ENCODE results near the gene CNTLN. TPM values are rescaled to one million over a fixed set of nuclear protein-coding genes. Genes with fewer than 3 reads are reported as not detected.
"Not testable (repeated sequence)": the region's sequence is repeated elsewhere in the genome, so short reads cannot be mapped to it uniquely, and the experiment has no call there.

The CNTLN gene
- total RNA-seq, 3 donors from 2014 or later: 13.6 to 19.7 (median 14.6) TPM

DNA sequence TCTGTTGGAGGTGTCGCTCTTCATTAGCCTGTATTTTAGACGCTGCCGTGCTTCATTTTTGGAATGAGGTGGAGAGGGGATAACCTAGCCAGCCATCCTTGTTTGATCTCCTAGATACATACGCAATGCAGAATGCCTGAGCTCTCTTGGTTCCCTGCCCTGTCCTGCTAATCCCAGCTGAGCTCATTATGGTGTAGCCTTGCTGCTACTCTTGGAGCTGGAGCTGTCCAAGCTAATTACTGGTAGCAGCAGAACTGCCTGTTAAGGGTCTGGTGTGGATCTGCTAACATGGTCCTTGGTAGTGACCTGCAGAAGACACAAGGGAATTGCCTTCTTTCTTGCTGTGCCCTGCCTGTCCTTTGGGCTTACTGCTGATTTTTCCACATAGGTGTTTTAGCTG is 207.9 kb downstream of the CNTLN start:
- no peak overlapping the region for H3K27ac ChIP-seq
- DNase-seq (ENCODE audit: low spot score in 2 of 2): no peak
- H3K9me3 ChIP-seq: no peaks in the 10 kb centered on the region
- H3K4me1 ChIP-seq: no peaks in the 10 kb centered on the region
- intact Hi-C loops (cut with DNase I; ENCODE audit: low total_unique reads): no loop called here
- H3K27me3 ChIP-seq: no peaks in the 10 kb centered on the region
- no peaks in the 10 kb centered on the region for H3K36me3 ChIP-seq
- TF ChIP-seq, protein P1, sequence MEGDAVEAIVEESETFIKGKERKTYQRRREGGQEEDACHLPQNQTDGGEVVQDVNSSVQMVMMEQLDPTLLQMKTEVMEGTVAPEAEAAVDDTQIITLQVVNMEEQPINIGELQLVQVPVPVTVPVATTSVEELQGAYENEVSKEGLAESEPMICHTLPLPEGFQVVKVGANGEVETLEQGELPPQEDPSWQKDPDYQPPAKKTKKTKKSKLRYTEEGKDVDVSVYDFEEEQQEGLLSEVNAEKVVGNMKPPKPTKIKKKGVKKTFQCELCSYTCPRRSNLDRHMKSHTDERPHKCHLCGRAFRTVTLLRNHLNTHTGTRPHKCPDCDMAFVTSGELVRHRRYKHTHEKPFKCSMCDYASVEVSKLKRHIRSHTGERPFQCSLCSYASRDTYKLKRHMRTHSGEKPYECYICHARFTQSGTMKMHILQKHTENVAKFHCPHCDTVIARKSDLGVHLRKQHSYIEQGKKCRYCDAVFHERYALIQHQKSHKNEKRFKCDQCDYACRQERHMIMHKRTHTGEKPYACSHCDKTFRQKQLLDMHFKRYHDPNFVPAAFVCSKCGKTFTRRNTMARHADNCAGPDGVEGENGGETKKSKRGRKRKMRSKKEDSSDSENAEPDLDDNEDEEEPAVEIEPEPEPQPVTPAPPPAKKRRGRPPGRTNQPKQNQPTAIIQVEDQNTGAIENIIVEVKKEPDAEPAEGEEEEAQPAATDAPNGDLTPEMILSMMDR (IDR thresholded peaks at IDR 0.05): no peak
- TF ChIP-seq POLR2A (IDR thresholded peaks at IDR 0.05) (no peak), POLR2AphosphoS5 (IDR thresholded peaks at IDR 0.05) (no peak)
- no peak overlapping the region for H3K4me3 ChIP-seq

DNA sequence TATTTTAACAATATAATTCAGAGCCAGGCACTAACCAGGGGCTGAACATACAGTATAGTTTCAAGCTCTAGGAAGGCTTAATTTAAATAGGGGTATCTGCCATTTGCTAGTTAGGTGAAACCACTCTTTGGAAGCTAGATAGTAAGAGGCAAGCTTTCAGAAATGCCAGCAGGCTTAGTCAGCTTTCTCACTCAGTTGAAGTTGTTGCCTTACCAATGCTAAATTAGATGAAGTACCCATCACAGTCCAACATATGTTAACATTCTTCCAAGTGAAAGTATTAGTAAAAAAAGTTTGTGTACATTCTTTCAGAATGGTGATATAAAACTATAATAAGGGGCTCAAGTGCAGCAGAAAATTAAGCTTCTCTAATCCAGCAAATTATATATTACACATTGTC is 215.0 kb downstream of the CNTLN start:
- no peak for DNase-seq (ENCODE audit: low spot score in 2 of 2)
- Histone ChIP-seq H3K4me1 (no peaks in the 10 kb centered on the region), H3K36me3 (peaks cover 4% of the 10 kb centered on the region), H3K27me3 (no peaks in the 10 kb centered on the region), H3K9me3 (peaks cover 0 to 6% of the 10 kb centered on the region in 2 donors), H3K4me3 (no peak overlapping the region), H3K27ac (no peak overlapping the region)
- no peak for TF ChIP-seq POLR2AphosphoS5 (IDR thresholded peaks at IDR 0.05)
- TF ChIP-seq, protein P1 (IDR thresholded peaks at IDR 0.05): no peak
- TF ChIP-seq POLR2A (IDR thresholded peaks at IDR 0.05): no peak
- intact Hi-C loops (cut with DNase I; ENCODE audit: low total_unique reads): no loop called here

DNA sequence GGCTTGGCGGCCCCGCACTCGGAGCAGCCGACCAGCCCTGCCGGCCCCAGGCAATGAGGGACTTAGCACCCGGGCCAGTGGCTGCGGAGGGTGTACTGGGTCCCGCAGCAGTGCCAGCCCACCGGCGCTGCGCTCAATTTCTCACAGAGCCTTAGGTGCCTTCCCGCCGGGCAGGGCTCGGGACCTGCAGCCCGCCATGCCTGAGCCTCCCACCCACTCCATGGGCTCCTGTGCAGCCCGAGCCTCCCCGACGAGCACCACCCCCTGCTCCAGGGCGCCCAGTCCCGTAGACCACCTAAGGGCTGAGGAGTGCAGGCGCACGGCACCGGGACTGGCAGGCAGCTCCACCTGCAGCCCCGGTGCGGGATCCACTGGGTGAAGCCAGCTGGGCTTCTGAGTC is 219.2 kb downstream of the CNTLN start:
- intact Hi-C loops (cut with DNase I; ENCODE audit: low total_unique reads); DNase-seq (ENCODE audit: low spot score in 2 of 2); H3K36me3 ChIP-seq; H3K27me3 ChIP-seq; H3K27ac ChIP-seq; H3K4me1 ChIP-seq; H3K9me3 ChIP-seq; H3K4me3 ChIP-seq: not testable (repeated sequence)

DNA sequence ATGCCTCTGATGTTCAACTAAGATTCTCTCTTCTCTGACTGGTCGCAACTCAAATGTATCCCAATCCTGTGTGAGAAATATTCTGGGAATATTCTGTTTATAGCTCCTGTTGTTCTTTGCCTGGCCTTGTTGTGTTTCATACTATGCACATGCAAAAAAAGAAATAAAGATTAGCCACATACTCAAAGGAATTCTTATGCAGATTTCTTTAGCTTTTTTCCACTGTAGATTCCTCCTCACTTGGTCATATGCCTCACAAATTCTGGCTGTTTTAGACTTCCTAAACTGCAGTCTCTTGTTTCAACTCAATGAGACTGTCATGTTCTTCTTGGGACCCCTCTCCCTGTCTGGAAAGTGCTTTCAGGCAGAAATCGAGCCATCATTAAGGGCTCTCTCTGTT is 226.5 kb downstream of the CNTLN start:
- intact Hi-C loops (cut with DNase I; ENCODE audit: low total_unique reads): no loop called here
- no peak for TF ChIP-seq POLR2AphosphoS5 (IDR thresholded peaks at IDR 0.05)
- no peak for TF ChIP-seq POLR2A (IDR thresholded peaks at IDR 0.05)
- TF ChIP-seq, protein P1 (IDR thresholded peaks at IDR 0.05): no peak
- Histone ChIP-seq H3K4me1 (no peaks in the 10 kb centered on the region), H3K36me3 (no peaks in the 10 kb centered on the region), H3K4me3 (no peak overlapping the region), H3K9me3 (no peaks in the 10 kb centered on the region), H3K27me3 (no peaks in the 10 kb centered on the region), H3K27ac (no peak overlapping the region)
- DNase-seq (ENCODE audit: low spot score in 2 of 2): no peak

DNA sequence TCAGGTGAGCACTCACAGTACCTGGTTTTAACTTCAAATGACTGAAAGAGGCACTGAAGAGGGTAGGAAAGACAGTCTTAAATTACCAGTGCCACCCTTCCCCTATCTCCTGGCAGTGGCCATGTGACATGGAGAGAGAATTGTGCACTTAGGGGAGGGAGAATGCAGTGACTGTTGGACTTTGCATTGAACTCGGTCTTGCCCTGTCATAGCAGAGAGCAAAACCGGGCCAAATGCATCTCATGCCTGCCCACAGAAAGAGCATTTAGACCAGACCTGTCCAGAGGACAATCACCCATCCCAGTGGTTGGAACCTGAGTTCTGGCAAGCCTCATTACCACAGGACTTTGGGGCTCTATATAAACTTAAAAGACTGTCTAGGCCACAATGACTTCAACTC is 232.2 kb downstream of the CNTLN start:
- Histone ChIP-seq H3K4me3 (no peak overlapping the region), H3K4me1 (no peaks in the 10 kb centered on the region), H3K36me3 (no peaks in the 10 kb centered on the region), H3K27me3 (no peaks in the 10 kb centered on the region), H3K27ac (no peak overlapping the region), H3K9me3 (no peaks in the 10 kb centered on the region)
- no peak for TF ChIP-seq POLR2A (IDR thresholded peaks at IDR 0.05)
- no peak for TF ChIP-seq POLR2AphosphoS5 (IDR thresholded peaks at IDR 0.05)
- TF ChIP-seq, protein P1 (IDR thresholded peaks at IDR 0.05): no peak
- no peak for DNase-seq (ENCODE audit: low spot score in 2 of 2)
- intact Hi-C loops (cut with DNase I; ENCODE audit: low total_unique reads): no loop called here
